HepG2 (cell line): ENCODE results near the gene FNDC8. TPM values are rescaled to one million over a fixed set of nuclear protein-coding genes. Genes with fewer than 3 reads are reported as not detected.

ENCODE experiments used
- ETV6 ChIP-seq: sonication (generic); formaldehyde crosslinking; conservative IDR thresholded peaks from 2 replicates; pipeline ENCODE4 v1.4.0; 2020; ENCODE audit warnings: missing genetic modification reagents
- FOXK1 ChIP-seq: sonication (generic); formaldehyde crosslinking; IDR thresholded peaks from 2 replicates; pipeline ENCODE4 v1.4.0; 2020; ENCODE audit warnings: low read depth, missing genetic modification reagents, borderline replicate concordance
- HDAC2 ChIP-seq: sonication (generic); formaldehyde crosslinking; IDR thresholded peaks from 2 replicates; pipeline ENCODE4 v1.4.0; 2020; ENCODE audit warnings: missing genetic modification reagents
- KAT2B ChIP-seq: fragments of 150-350 bp; IDR thresholded peaks from 2 replicates; pipeline ENCODE4 v1.6.1; 2014; ENCODE audit warnings: low read depth, low read length, borderline replicate concordance
- KLF12 ChIP-seq: sonication (generic); formaldehyde crosslinking; IDR thresholded peaks from 2 replicates; pipeline ENCODE4 v1.4.0; 2020; ENCODE audit warnings: missing genetic modification reagents, borderline replicate concordance
- MTERF4 ChIP-seq: sonication (generic); formaldehyde crosslinking; IDR thresholded peaks from 2 replicates; pipeline ENCODE4 v1.8.0; 2023; ENCODE audit warnings: mild to moderate bottlenecking, missing genetic modification reagents
- PHB2 ChIP-seq: fragments of 450-650 bp; IDR thresholded peaks from 2 replicates; pipeline ENCODE4 v1.6.1; 2018; ENCODE audit not compliant: partially characterized antibody
- PRPF4 ChIP-seq: fragments of 200-400 bp; formaldehyde crosslinking; IDR thresholded peaks from 2 replicates; pipeline ENCODE4 v1.6.1; 2016; ENCODE audit warnings: low read length, low read depth; ENCODE audit not compliant: poor library complexity, severe bottlenecking
- PTBP1 ChIP-seq: fragments of 200-400 bp; formaldehyde crosslinking; IDR thresholded peaks from 2 replicates; pipeline ENCODE4 v1.6.1; 2018; ENCODE audit warnings: low read length, low read depth; ENCODE audit not compliant: poor library complexity, severe bottlenecking
- RBM39 ChIP-seq: fragments of 200-400 bp; formaldehyde crosslinking; IDR thresholded peaks from one replicate; pipeline ENCODE4 v1.6.1; 2018; ENCODE audit warnings: antibody characterized with exemption, mild to moderate bottlenecking, low read depth, low read length; ENCODE audit not compliant: poor library complexity, severe bottlenecking
- SKI ChIP-seq: fragments of 450-650 bp; IDR thresholded peaks from one replicate; pipeline ENCODE4 v1.6.1; 2018; ENCODE audit warnings: mild to moderate bottlenecking; ENCODE audit not compliant: partially characterized antibody
- TARDBP ChIP-seq: sonication (generic); formaldehyde crosslinking; IDR thresholded peaks from 2 replicates; pipeline ENCODE4 v1.8.0; 2022; ENCODE audit warnings: mild to moderate bottlenecking, missing genetic modification reagents
- TBX3 ChIP-seq: fragments of 450-650 bp; IDR thresholded peaks from 2 replicates; pipeline ENCODE4 v1.6.1; 2017; ENCODE audit warnings: antibody characterized with exemption, mild to moderate bottlenecking, inconsistent platforms, borderline replicate concordance
- THRA ChIP-seq: sonication (generic); formaldehyde crosslinking; IDR thresholded peaks from 2 replicates; pipeline ENCODE4 v1.4.0; 2020; ENCODE audit warnings: missing genetic modification reagents, borderline replicate concordance
- U2AF2 ChIP-seq: fragments of 200-400 bp; formaldehyde crosslinking; IDR thresholded peaks from 2 replicates; pipeline ENCODE4 v1.6.1; 2017; ENCODE audit warnings: low read depth, mild to moderate bottlenecking, low read length
- ZFP91 ChIP-seq: sonication (generic); formaldehyde crosslinking; IDR thresholded peaks from 2 replicates; pipeline ENCODE4 v1.9.0; 2022; ENCODE audit warnings: missing genetic modification reagents, mild to moderate bottlenecking, borderline replicate concordance
- ZNF160 ChIP-seq: sonication (generic); formaldehyde crosslinking; IDR thresholded peaks from 2 replicates; pipeline ENCODE4 v1.8.0; 2022; ENCODE audit warnings: mild to moderate bottlenecking, inconsistent platforms, missing genetic modification reagents
- ZNF251 ChIP-seq: sonication (generic); formaldehyde crosslinking; IDR thresholded peaks from 2 replicates; pipeline ENCODE4 v1.9.0; 2021; ENCODE audit warnings: mild to moderate bottlenecking, missing genetic modification reagents
- ZNF3 ChIP-seq: IDR thresholded peaks from 2 replicates; pipeline ENCODE4 v1.7.0; 2017; ENCODE audit warnings: inconsistent platforms
- ZNF329 ChIP-seq: sonication (generic); formaldehyde crosslinking; IDR thresholded peaks from 2 replicates; pipeline ENCODE4 v1.9.0; 2021; ENCODE audit warnings: low read depth, mild to moderate bottlenecking, missing genetic modification reagents
- ZNF496 ChIP-seq: sonication (generic); formaldehyde crosslinking; IDR thresholded peaks from 2 replicates; pipeline ENCODE4 v1.8.1; 2023; ENCODE audit warnings: mild to moderate bottlenecking, moderate library complexity, missing genetic modification reagents; ENCODE audit not compliant: insufficient replicate concordance
- ZNF501 ChIP-seq: sonication (generic); formaldehyde crosslinking; IDR thresholded peaks from 2 replicates; pipeline ENCODE4 v1.5.1; 2020; ENCODE audit warnings: mild to moderate bottlenecking, moderate library complexity, missing genetic modification reagents
- ZNF512B ChIP-seq: sonication (generic); formaldehyde crosslinking; IDR thresholded peaks from 2 replicates; pipeline ENCODE4 v1.5.1; 2020; ENCODE audit warnings: missing genetic modification reagents, mild to moderate bottlenecking, borderline replicate concordance
- polyA plus RNA-seq, 8 experiments: library from polyadenylated mRNA; depleted of rRNA in 3 of 8; stranded (reverse) in 7 of 8; unstranded in 1 of 8; fragments of >200 nt; fragmentation: Illumina TruSeq in 4 of 8; extraction: Trizol in 4 of 8; gene quantifications; 2 replicates each; pipeline versions ENCODE4 v1.2.1 to v1.2.3, GENCODE V29; 2011 to 2016; ENCODE audit warnings: low read depth in 4 of 8, missing spikeins in 1 of 8, mixed read lengths in 1 of 8; ENCODE audit not compliant: insufficient read depth in 1 of 8
- total RNA-seq, 5 experiments: library from RNA; depleted of rRNA; stranded (reverse); fragments of >200 nt; fragmentation: Illumina TruSeq; extraction: Trizol; gene quantifications; 2 replicates each; pipeline ENCODE4 v1.2.3, GENCODE V29; 2016; ENCODE audit warnings: low read depth in 1 of 5

FNDC8 gene
- total and polyA plus RNA-seq, 2 of the 13 experiments (the other 11 are each of a cell fraction or from before 2014, with no cell fraction given) = not detected

GRCh38 chr17:35079547-35080423 is 41.6 kb upstream of the FNDC8 start (continued):
- TF ChIP-seq ZNF512B (no peak), ZNF496 (CRISPR knock-in tag) (no peak), ZFP91 (no peak), SKI (peak; percentile 29), HDAC2 (CRISPR knock-in tag) (peak; percentile 74), PTBP1 (no peak), ZNF160 (CRISPR knock-in tag) (no peak), THRA (CRISPR knock-in tag) (peak; percentile 22; the same call in 1 of the 2 replicates), MTERF4 (no peak), PHB2 (no peak), TARDBP (CRISPR knock-in tag) (peak; percentile 44; the same call in 1 of the 2 replicates), ZNF501 (CRISPR knock-in tag) (no peak), ZNF3 (CRISPR knock-in tag) (no peak), ETV6 (CRISPR knock-in tag) (no peak), ZNF251 (CRISPR knock-in tag) (no peak), U2AF2 (no peak), ZNF329 (CRISPR knock-in tag) (no peak), PRPF4 (no peak), FOXK1 (CRISPR knock-in tag) (peak; percentile 38; the same call in 1 of the 2 replicates), KLF12 (CRISPR knock-in tag) (no peak), RBM39 (no peak), KAT2B (no peak), TBX3 (no peak)
